ENCODE data around the gene UNC13A. TPM values are rescaled to one million over a fixed set of nuclear protein-coding genes. Genes with fewer than 3 reads are reported as not detected.

The UNC13A gene
- total RNA-seq, 1 experiment from 2014 or later = 22.2 TPM

DNA sequence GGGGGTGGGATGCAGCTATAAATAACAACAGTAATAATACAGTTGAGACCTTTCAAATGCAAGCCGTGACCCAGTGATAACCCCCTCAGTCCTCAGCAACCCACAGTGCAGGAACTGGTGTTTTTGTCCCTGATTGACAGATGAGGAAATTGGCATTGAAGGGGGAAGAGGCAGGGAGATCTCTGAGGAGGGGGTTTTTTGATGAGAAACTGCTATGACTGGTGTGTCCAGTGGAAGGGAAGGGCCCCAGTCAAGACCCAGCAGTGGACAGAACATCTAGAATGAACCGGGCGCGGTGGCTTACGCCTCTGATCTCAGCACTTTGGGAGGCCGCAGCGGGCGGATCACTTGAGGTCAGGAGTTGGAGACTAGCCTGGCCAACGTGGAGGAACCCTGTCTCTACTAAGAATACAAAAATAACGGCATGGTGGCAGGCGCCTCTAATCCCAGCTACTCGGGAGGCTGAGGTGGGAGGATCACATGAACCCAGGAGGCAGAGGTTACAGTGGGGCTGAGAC lies 33.0 kb upstream of the UNC13A start:
- Mint-ChIP-seq H3K9me3 (no peaks in the 10 kb centered on the region; a peak in 1 of 5 replicates), H3K4me1 (peaks cover 25 to 30% of the 10 kb centered on the region in 2 experiments), H3K4me3 (peak overlapping the region; percentile 82 to 85), H3K36me3 (ENCODE audit: insufficient read depth in 1 of 3, low read depth in 3 of 3) (peaks cover 25 to 43% (median 41%) of the 10 kb centered on the region in 3 experiments; a peak in 6 of 7 replicates), H3K27me3 (ENCODE audit: low read depth) (no peaks in the 10 kb centered on the region), H3K27ac (peak overlapping the region in 2 of 3 experiments; percentile 14 to 85; a peak in 2 of 7 replicates)
- no peak overlapping the region for H3K9ac ChIP-seq (ENCODE audit: extremely low read depth, insufficient read length, low read length)
- no peak overlapping the region for H4K5ac ChIP-seq (ENCODE audit: insufficient read length, low read depth, low read length)
- no peak overlapping the region for H3K56ac ChIP-seq (ENCODE audit: insufficient read length, low read depth, low read length)
- H2AK5ac ChIP-seq (ENCODE audit: insufficient read length, low read length) = no peak overlapping the region
- H3K23ac ChIP-seq (ENCODE audit: insufficient read length, low read depth, low read length) = no peak overlapping the region
- no peaks in the 10 kb centered on the region for H3K9me3 ChIP-seq (ENCODE audit: control insufficient read depth, low read depth, low read length)
- H4K8ac ChIP-seq (replicated peaks; ENCODE audit: insufficient read length, low read depth, low read length) = no peak overlapping the region
- no peak overlapping the region for H2BK15ac ChIP-seq (ENCODE audit: low read depth, low read length)
- no peak overlapping the region for H3K27ac ChIP-seq (ENCODE audit: insufficient read length, low read depth, low read length)
- WGBS (ENCODE audit: extremely low coverage, insufficient read length, low lambda C conversion rate) = no CpG with 5 or more reads among the region's 12 CpGs
- no peaks in the 10 kb centered on the region for H3K27me3 ChIP-seq (ENCODE audit: insufficient read depth, low read length)
- peaks cover 6% of the 10 kb centered on the region for H3K23me2 ChIP-seq (ENCODE audit: insufficient read length, low read depth, low read length, poor library complexity, severe bottlenecking)
- H3T11ph ChIP-seq (ENCODE audit: low read length) = no peak overlapping the region
- no peak overlapping the region for H3K18ac ChIP-seq (ENCODE audit: insufficient read length, low read depth, low read length)
- no peak overlapping the region for H3K4me2 ChIP-seq (ENCODE audit: insufficient read depth, insufficient read length, low read length)
- H3K14ac ChIP-seq (ENCODE audit: insufficient read depth, low read length) = no peak overlapping the region
- H3K79me2 ChIP-seq (ENCODE audit: insufficient read depth, low read length) = peaks cover 14% of the 10 kb centered on the region; the same call in 1 of the 2 replicates
- no peak for TF ChIP-seq CTCF (conservative IDR thresholded peaks at IDR 0.05)
- peaks cover 7% of the 10 kb centered on the region for H3K4me1 ChIP-seq (ENCODE audit: insufficient read depth, low read length)
- no peak overlapping the region for H2BK12ac ChIP-seq (ENCODE audit: insufficient read length, low read depth, low read length)
- no peak overlapping the region for H2BK120ac ChIP-seq (ENCODE audit: low read depth, low read length, poor library complexity, severe bottlenecking)
- H4K20me1 ChIP-seq (ENCODE audit: control insufficient read depth, insufficient read depth, insufficient read length) = no peaks in the 10 kb centered on the region
- no peak overlapping the region for H2AFZ ChIP-seq (ENCODE audit: low read length)
- H4K91ac ChIP-seq (ENCODE audit: insufficient read length, low read depth, low read length) = no peak overlapping the region
- no peak overlapping the region for H3K4ac ChIP-seq (ENCODE audit: low read depth, low read length)
- no peak overlapping the region for H2BK20ac ChIP-seq (ENCODE audit: low read depth, low read length, poor library complexity, severe bottlenecking)
- H3K79me1 ChIP-seq (ENCODE audit: insufficient read depth, low read depth, low read length, poor library complexity, severe bottlenecking) = peaks cover 14% of the 10 kb centered on the region
- no peak for DNase-seq
- no peak overlapping the region for H2BK5ac ChIP-seq (ENCODE audit: insufficient read length, low read length)

All from H9 (cell line).